HCT116 (cell line): ENCODE results near the gene CSNK1G1. TPM values are rescaled to one million over a fixed set of nuclear protein-coding genes. Genes with fewer than 3 reads are reported as not detected.

Experiments
- ATAC-seq: fragments of 200-7000 bp; cut with Tn5 transposase; 2 replicates; pipeline ENCODE4 v1.9.1; 2020; ENCODE audit warnings: mild to moderate bottlenecking, moderate library complexity
- BruUV-seq: library from RNA; stranded (reverse); fragments of 400-500 nt; replicated peaks from 2 replicates; lab custom pipeline; 2021; lab: Mats Ljungman, UMichigan
- CTCF ChIA-PET: fragments of 300-600 bp; sonication (Branson Sonifier 250); formaldehyde crosslinking; loops from one replicate; lab custom pipeline; 2021; ENCODE audit warnings: antibody characterized with exemption; lab: Charles Lee
- POLR2A ChIA-PET: fragments of 300-600, 350-600 bp; sonication (Branson Sonifier 250); formaldehyde crosslinking; loops from one replicate; lab custom pipeline; 2021; ENCODE audit warnings: antibody characterized with exemption; lab: Charles Lee
- RAD21 ChIA-PET, 2 experiments: fragments of 300-600 bp; sonication (Branson Sonifier 250); formaldehyde crosslinking; loops; one replicate each; lab custom pipeline; 2023; ENCODE audit warnings: low total read pairs in 2 of 2; ENCODE audit not compliant: uncharacterized antibody in 2 of 2, unreplicated experiment in 2 of 2, low non-redundant PET in 1 of 2; lab: Charles Lee
- DNase-seq: peaks from one replicate; pipeline ENCODE4 v3.0.0-alpha.2; 2010; ENCODE audit warnings: low read depth, low spot score
- H2AFZ ChIP-seq: fragments of 200-600 bp; shearing (Covaris generic), sonication (generic); 2 replicates; pipeline ENCODE4 v1.6.1; 2017; ENCODE audit warnings: low read depth, mixed run types, mixed read lengths, antibody characterized with exemption, low read length; ENCODE audit not compliant: poor library complexity, severe bottlenecking
- H3K27ac ChIP-seq: 2 replicates; pipeline ENCODE4 v1.5.1; 2012; ENCODE audit warnings: low read depth, low read length
- H3K27me3 ChIP-seq: fragments of 200-600 bp; sonication (generic); 2 replicates; pipeline ENCODE4 v1.6.1; 2016; ENCODE audit warnings: mixed run types, low read length, mixed read lengths; ENCODE audit not compliant: insufficient read depth
- H3K36me3 ChIP-seq, 2 experiments: fragments of 200-500 bp in 1 of 2; fragments of 200-600 bp in 1 of 2; sonication (Bioruptor generic) in 1 of 2; sonication (generic) in 1 of 2; 2 replicates each; pipeline versions ENCODE4 v1.5.1 to v1.6.1; 2014 to 2016; ENCODE audit warnings: low read length in 2 of 2, inconsistent platforms in 1 of 2, mixed read lengths in 1 of 2, mixed run types in 1 of 2; ENCODE audit not compliant: insufficient read depth in 2 of 2, control insufficient read depth in 1 of 2
- H3K4me1 ChIP-seq, 2 experiments: fragments of 200-600 bp in 1 of 2; sonication (generic) in 1 of 2; 2 replicates each; pipeline versions ENCODE4 v1.5.1 to v1.6.1; 2012 to 2017; ENCODE audit warnings: low read length in 2 of 2, inconsistent platforms in 1 of 2, mild to moderate bottlenecking in 1 of 2, mixed read lengths in 1 of 2, mixed run types in 1 of 2, moderate library complexity in 1 of 2; ENCODE audit not compliant: insufficient read depth in 2 of 2, control insufficient read depth in 1 of 2
- H3K4me2 ChIP-seq: fragments of 200-600 bp; sonication (generic); 2 replicates; pipeline ENCODE4 v1.6.1; 2017; ENCODE audit warnings: mixed run types, low read length, mixed read lengths
- H3K4me3 ChIP-seq, 2 experiments: fragments of 200-600 bp in 1 of 2; sonication (generic) in 1 of 2; replicated peaks in 1 of 2; 2 replicates each; pipeline ENCODE4 v1.5.1; 2011 to 2016; ENCODE audit warnings: low read length in 2 of 2, control low read depth in 1 of 2, low read depth in 1 of 2, mild to moderate bottlenecking in 1 of 2, mixed read lengths in 1 of 2, mixed run types in 1 of 2
- H3K79me2 ChIP-seq: fragments of 200-600 bp; sonication (generic); 2 replicates; pipeline ENCODE4 v1.6.1; 2017; ENCODE audit warnings: mild to moderate bottlenecking, mixed run types, low read length, moderate library complexity, mixed read lengths; ENCODE audit not compliant: insufficient read depth
- H3K9ac ChIP-seq: fragments of 200-600 bp; sonication (generic); 2 replicates; pipeline ENCODE4 v1.6.1; 2016; ENCODE audit warnings: low read length, mixed read lengths
- H3K9me2 ChIP-seq: fragments of 200-600 bp; sonication (generic), shearing (Covaris generic); 2 replicates; pipeline ENCODE4 v1.6.1; 2017; ENCODE audit warnings: mixed run types, mild to moderate bottlenecking, moderate library complexity; ENCODE audit not compliant: insufficient read depth
- H3K9me3 ChIP-seq, 2 experiments: fragments of 200-500 bp in 1 of 2; fragments of 200-600 bp in 1 of 2; sonication (Bioruptor generic) in 1 of 2; sonication (generic) in 1 of 2; 2 replicates each; pipeline ENCODE4 v1.6.1; 2014 to 2017; ENCODE audit warnings: low read length in 2 of 2, mixed read lengths in 2 of 2, inconsistent platforms in 1 of 2, low read depth in 1 of 2, mild to moderate bottlenecking in 1 of 2, mixed run types in 1 of 2, moderate library complexity in 1 of 2; ENCODE audit not compliant: control insufficient read depth in 1 of 2, insufficient read depth in 1 of 2
- H4K20me1 ChIP-seq: fragments of 200-600 bp; sonication (generic), shearing (Covaris generic); 2 replicates; pipeline ENCODE4 v1.6.1; 2017; ENCODE audit warnings: mixed run types, mild to moderate bottlenecking, moderate library complexity; ENCODE audit not compliant: insufficient read depth
- CEBPB ChIP-seq: IDR thresholded peaks from 2 replicates; pipeline ENCODE4 v1.6.1; 2012; ENCODE audit warnings: low read depth
- EGR1 ChIP-seq: IDR thresholded peaks from 2 replicates; pipeline ENCODE4 v1.6.1; 2012; ENCODE audit warnings: low read depth
- EZH2phosphoT487 ChIP-seq: fragments of 200-600 bp; IDR thresholded peaks from 2 replicates; pipeline ENCODE4 v1.6.1; 2018; ENCODE audit warnings: antibody characterized with exemption, borderline replicate concordance
- POLR2A ChIP-seq: IDR thresholded peaks from 2 replicates; pipeline ENCODE4 v1.7.0; 2011; ENCODE audit warnings: borderline replicate concordance; ENCODE audit not compliant: insufficient read depth, insufficient read length; ENCODE audit errors: extremely low read depth
- POLR2AphosphoS5 ChIP-seq: IDR thresholded peaks from 2 replicates; pipeline ENCODE4 v1.6.1; 2011; ENCODE audit warnings: mild to moderate bottlenecking, low read depth, low read length, moderate library complexity
- RAD21 ChIP-seq: IDR thresholded peaks from 2 replicates; pipeline ENCODE4 v1.6.1; 2012; ENCODE audit warnings: low read depth, mild to moderate bottlenecking
- SRF ChIP-seq: IDR thresholded peaks from 2 replicates; pipeline ENCODE4 v1.6.1; 2012; ENCODE audit warnings: low read depth
- ZFX ChIP-seq: fragments of 450-650 bp; IDR thresholded peaks from 2 replicates; pipeline ENCODE4 v1.6.1; 2017
- intact Hi-C: fragments of 100-400 bp; cut with micrococcal nuclease; formaldehyde crosslinking; loops from 2 replicates; pipeline ENCODE4 v1.10.0; 2022
- total RNA-seq: library from RNA; stranded (reverse); gene quantifications from one replicate; pipeline ENCODE4 v1.2.1, GENCODE V29; 2021; ENCODE audit not compliant: unreplicated experiment
- TF ChIP-seq, protein P1 (sequence below): IDR thresholded peaks from 2 replicates; pipeline ENCODE4 v1.6.1; 2012
- TF ChIP-seq, protein P2 (sequence below): IDR thresholded peaks from 2 replicates; pipeline ENCODE4 v1.6.1; 2011; ENCODE audit warnings: mild to moderate bottlenecking, low read length, moderate library complexity; ENCODE audit not compliant: insufficient replicate concordance; ENCODE audit errors: extremely low read depth
- TF ChIP-seq, protein P3 (sequence below): IDR thresholded peaks from 2 replicates; pipeline ENCODE4 v1.6.1; 2012

Gene CSNK1G1
- total RNA-seq, 1 experiment from 2014 or later = 21.1 TPM

GRCh38 chr15:64349375-64349774 is 6.6 kb downstream of the CSNK1G1 start:
- H4K20me1 ChIP-seq = peaks cover 6% of the 10 kb centered on the region; the same call in 1 of the 2 replicates
- ATAC-seq = no peak

More at GRCh38 chr15:64349375-64349774, 6.6 kb downstream of the CSNK1G1 start:
- no peaks in the 10 kb centered on the region for H3K9me3 ChIP-seq
- H3K36me3 ChIP-seq = no peaks in the 10 kb centered on the region; a peak in 1 of 4 replicates
- RAD21 ChIA-PET = no interaction called here
- H3K4me3 ChIP-seq = no peak overlapping the region
- no peak overlapping the region for H3K4me2 ChIP-seq
- H3K27ac ChIP-seq = no peak overlapping the region
- TF ChIP-seq, protein P1, sequence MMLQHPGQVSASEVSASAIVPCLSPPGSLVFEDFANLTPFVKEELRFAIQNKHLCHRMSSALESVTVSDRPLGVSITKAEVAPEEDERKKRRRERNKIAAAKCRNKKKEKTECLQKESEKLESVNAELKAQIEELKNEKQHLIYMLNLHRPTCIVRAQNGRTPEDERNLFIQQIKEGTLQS = no peak
- TF ChIP-seq, protein P2, sequence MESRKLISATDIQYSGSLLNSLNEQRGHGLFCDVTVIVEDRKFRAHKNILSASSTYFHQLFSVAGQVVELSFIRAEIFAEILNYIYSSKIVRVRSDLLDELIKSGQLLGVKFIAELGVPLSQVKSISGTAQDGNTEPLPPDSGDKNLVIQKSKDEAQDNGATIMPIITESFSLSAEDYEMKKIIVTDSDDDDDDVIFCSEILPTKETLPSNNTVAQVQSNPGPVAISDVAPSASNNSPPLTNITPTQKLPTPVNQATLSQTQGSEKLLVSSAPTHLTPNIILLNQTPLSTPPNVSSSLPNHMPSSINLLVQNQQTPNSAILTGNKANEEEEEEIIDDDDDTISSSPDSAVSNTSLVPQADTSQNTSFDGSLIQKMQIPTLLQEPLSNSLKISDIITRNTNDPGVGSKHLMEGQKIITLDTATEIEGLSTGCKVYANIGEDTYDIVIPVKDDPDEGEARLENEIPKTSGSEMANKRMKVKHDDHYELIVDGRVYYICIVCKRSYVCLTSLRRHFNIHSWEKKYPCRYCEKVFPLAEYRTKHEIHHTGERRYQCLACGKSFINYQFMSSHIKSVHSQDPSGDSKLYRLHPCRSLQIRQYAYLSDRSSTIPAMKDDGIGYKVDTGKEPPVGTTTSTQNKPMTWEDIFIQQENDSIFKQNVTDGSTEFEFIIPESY = no peak
- TF ChIP-seq SRF (no peak), POLR2AphosphoS5 (no peak), RAD21 (no peak), ZFX (no peak), EZH2phosphoT487 (no peak), CEBPB (no peak), EGR1 (no peak), POLR2A (no peak)
- TF ChIP-seq, protein P3, sequence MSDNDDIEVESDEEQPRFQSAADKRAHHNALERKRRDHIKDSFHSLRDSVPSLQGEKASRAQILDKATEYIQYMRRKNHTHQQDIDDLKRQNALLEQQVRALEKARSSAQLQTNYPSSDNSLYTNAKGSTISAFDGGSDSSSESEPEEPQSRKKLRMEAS = no peak
- intact Hi-C loops = no loop called here
- CTCF ChIA-PET = interaction anchor here (0.6 kb wide), 1 partner anchor 411 kb away, joined by 4 read pairs; no protein-coding TSS in a partner anchor
- POLR2A ChIA-PET = no interaction called here
- H3K79me2 ChIP-seq = peaks cover 85% of the 10 kb centered on the region
- no peak for DNase-seq
- no peak overlapping the region for H3K9ac ChIP-seq
- no peaks in the 10 kb centered on the region for H3K27me3 ChIP-seq
- peaks cover under 1 to 8% of the 10 kb centered on the region in 2 experiments; a peak in 2 of 4 replicates for H3K4me1 ChIP-seq
- no peak overlapping the region for H2AFZ ChIP-seq
- BruUV-seq = no TSS peak
- H3K9me2 ChIP-seq = no peaks in the 10 kb centered on the region
